Small intestine (tissue), 4 donors: ENCODE data around the gene ZNF208. TPM values are rescaled to one million over a fixed set of nuclear protein-coding genes. Genes with fewer than 3 reads are reported as not detected.

Source experiments
- polyA plus RNA-seq, 4 donors: library from polyadenylated mRNA; stranded (reverse) in 3 of 4; unstranded in 1 of 4; fragments of 200-250 nt in 3 of 4; fragments of 120-200 nt in 1 of 4; gene quantifications; one replicate each; pipeline versions ENCODE4 v1.2.1 to v1.2.3, GENCODE V29; 2013
- donor health status: healthy with polysubstance abuse.
- donor health status: Bipolar disorder and iron deficiency.
- donor health status: healthy.

The ZNF208 gene
- polyA plus RNA-seq, 4 donors = 0.72 to 0.83 TPM; not detected in 2

Other genes with a start within 250 kb of the ZNF208 start
- 1 to 10 TPM in 2 of 4 donors, under 1 TPM in 2; 0.54 to 7.9 (median 1.6) TPM for gene ZNF100, start 243.4 kb downstream of the ZNF208 start, polyA plus RNA-seq
- 10 to 100 TPM in 1 of 4 donors, 1 to 10 TPM in 2, under 1 TPM in 1; 0.45 to 19.3 (median 2.9) TPM for gene ZNF43, start 174.8 kb downstream of the ZNF208 start, polyA plus RNA-seq
- 1 to 10 TPM in 2 of 4 donors, not detected in 2; 1.2 to 3.4 TPM for gene ZNF257, start 41.5 kb upstream of the ZNF208 start, polyA plus RNA-seq
- 1 to 10 TPM in 1 of 4 donors, under 1 TPM in 1, not detected in 2; 0.04 to 3.1 TPM for gene ZNF676, start 186.0 kb upstream of the ZNF208 start, polyA plus RNA-seq